NB4 (cell line): Measurements from ENCODE around the gene PRAMEF11.

Experiments used
- MAX ChIP-seq: IDR thresholded peaks from 2 replicates; pipeline ENCODE4 v1.6.1; 2011; ENCODE audit warnings: low read depth, low read length
- MYC ChIP-seq: IDR thresholded peaks from 2 replicates; pipeline ENCODE4 v1.6.1; 2011; ENCODE audit warnings: low read depth, low read length
- POLR2A ChIP-seq: IDR thresholded peaks from 2 replicates; pipeline ENCODE4 v1.6.1; 2011; ENCODE audit warnings: mild to moderate bottlenecking; ENCODE audit not compliant: insufficient read length; ENCODE audit errors: extremely low read depth
- TF ChIP-seq, protein P1 (sequence below): IDR thresholded peaks from one replicate; pipeline ENCODE4 v1.5.1; 2012; ENCODE audit warnings: low read depth, low read length

DNA sequence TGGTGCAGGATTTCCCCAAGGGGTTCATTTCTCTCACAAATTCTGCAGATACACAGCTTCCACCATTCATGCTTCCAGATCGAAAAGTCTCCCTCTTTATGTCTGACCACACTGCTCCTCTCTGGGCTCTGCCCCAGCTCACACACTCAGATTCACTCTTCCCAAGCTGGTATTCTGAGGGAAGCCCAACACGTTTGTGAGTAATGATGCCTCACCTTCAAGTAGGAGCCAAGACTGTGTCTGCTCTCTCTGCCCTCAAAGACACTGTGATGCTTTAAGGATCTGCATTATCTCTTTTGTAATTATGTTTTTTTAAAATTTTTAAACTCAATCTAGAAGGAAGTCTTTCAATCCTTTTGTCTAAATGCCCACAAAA, 19.8 kb downstream of the PRAMEF11 start:
- TF ChIP-seq, protein P1, sequence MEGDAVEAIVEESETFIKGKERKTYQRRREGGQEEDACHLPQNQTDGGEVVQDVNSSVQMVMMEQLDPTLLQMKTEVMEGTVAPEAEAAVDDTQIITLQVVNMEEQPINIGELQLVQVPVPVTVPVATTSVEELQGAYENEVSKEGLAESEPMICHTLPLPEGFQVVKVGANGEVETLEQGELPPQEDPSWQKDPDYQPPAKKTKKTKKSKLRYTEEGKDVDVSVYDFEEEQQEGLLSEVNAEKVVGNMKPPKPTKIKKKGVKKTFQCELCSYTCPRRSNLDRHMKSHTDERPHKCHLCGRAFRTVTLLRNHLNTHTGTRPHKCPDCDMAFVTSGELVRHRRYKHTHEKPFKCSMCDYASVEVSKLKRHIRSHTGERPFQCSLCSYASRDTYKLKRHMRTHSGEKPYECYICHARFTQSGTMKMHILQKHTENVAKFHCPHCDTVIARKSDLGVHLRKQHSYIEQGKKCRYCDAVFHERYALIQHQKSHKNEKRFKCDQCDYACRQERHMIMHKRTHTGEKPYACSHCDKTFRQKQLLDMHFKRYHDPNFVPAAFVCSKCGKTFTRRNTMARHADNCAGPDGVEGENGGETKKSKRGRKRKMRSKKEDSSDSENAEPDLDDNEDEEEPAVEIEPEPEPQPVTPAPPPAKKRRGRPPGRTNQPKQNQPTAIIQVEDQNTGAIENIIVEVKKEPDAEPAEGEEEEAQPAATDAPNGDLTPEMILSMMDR: no peak
- no peak for TF ChIP-seq POLR2A
- no peak for TF ChIP-seq MYC
- TF ChIP-seq MAX: no peak
